Keratinocyte (primary cell): Measurements from ENCODE around the gene DCN. TPM values are rescaled to one million over a fixed set of nuclear protein-coding genes. Genes with fewer than 3 reads are reported as not detected.

Experiments used
- DNase-seq: peaks from one replicate; pipeline ENCODE4 v3.0.0-alpha.2; 2011; ENCODE audit warnings: low read depth, missing footprints, low spot score
- FAIRE-seq: peaks from 2 replicates; lab custom pipeline; 2011; peaks lifted over from hg19 to GRCh38; lab: Jason Lieb, UNC
- H2AFZ ChIP-seq: 2 replicates; pipeline ENCODE4 v1.6.0; 2012; ENCODE audit warnings: low read length, control low read depth, inconsistent platforms; ENCODE audit not compliant: control insufficient read depth
- H3K27ac ChIP-seq: 2 replicates; pipeline ENCODE4 v1.5.1; 2011; ENCODE audit warnings: low read length; ENCODE audit not compliant: control insufficient read depth, insufficient read depth
- H3K27me3 ChIP-seq: 3 replicates; pipeline ENCODE4 v1.6.0; 2011; ENCODE audit warnings: low read length; ENCODE audit not compliant: control insufficient read depth, insufficient read depth; ENCODE audit errors: extremely low read depth
- H3K36me3 ChIP-seq, 2 experiments: 2 replicates in 1 of 2; 3 replicates in 1 of 2; pipeline ENCODE4 v1.5.1; 2011; ENCODE audit warnings: low read length in 2 of 2, mild to moderate bottlenecking in 1 of 2; ENCODE audit not compliant: control insufficient read depth in 2 of 2, insufficient read depth in 2 of 2; ENCODE audit errors: extremely low read depth in 1 of 2
- H3K4me1 ChIP-seq: 3 replicates; pipeline ENCODE4 v1.5.1; 2011; ENCODE audit warnings: low read length; ENCODE audit not compliant: control insufficient read depth, insufficient read depth; ENCODE audit errors: extremely low read depth
- H3K4me2 ChIP-seq: 3 replicates; pipeline ENCODE4 v1.6.0; 2011; ENCODE audit warnings: low read depth, low read length; ENCODE audit not compliant: control insufficient read depth, insufficient read depth; ENCODE audit errors: extremely low read depth
- H3K4me3 ChIP-seq, 3 experiments: fragments of 200-600 bp in 1 of 3; sonication (generic) in 1 of 3; 2 replicates in 2 of 3; 3 replicates in 1 of 3; pipeline ENCODE4 v1.5.1; 2011 to 2016; ENCODE audit warnings: low read length in 3 of 3, mild to moderate bottlenecking in 3 of 3, control low read depth in 2 of 3, inconsistent platforms in 1 of 3, low read depth in 1 of 3, mixed read lengths in 1 of 3, mixed run types in 1 of 3, moderate library complexity in 1 of 3; ENCODE audit not compliant: control insufficient read depth in 2 of 3, insufficient read depth in 2 of 3; ENCODE audit errors: extremely low read depth in 1 of 3
- H3K79me2 ChIP-seq: 2 replicates; pipeline ENCODE4 v1.6.0; 2012; ENCODE audit warnings: low read length; ENCODE audit not compliant: control insufficient read depth, insufficient read depth
- H3K9ac ChIP-seq: 3 replicates; pipeline ENCODE4 v1.6.0; 2011; ENCODE audit warnings: low read length; ENCODE audit not compliant: control insufficient read depth, insufficient read depth; ENCODE audit errors: extremely low read depth
- H3K9me1 ChIP-seq: 3 replicates; pipeline ENCODE4 v1.6.0; 2011; ENCODE audit warnings: low read length; ENCODE audit not compliant: control insufficient read depth, insufficient read depth; ENCODE audit errors: extremely low read depth
- H3K9me3 ChIP-seq: 2 replicates; pipeline ENCODE4 v1.5.1; 2012; ENCODE audit warnings: low read depth, low read length; ENCODE audit not compliant: control insufficient read depth
- H4K20me1 ChIP-seq: 3 replicates; pipeline ENCODE4 v1.6.0; 2011; ENCODE audit warnings: low read length; ENCODE audit not compliant: control insufficient read depth, insufficient read depth; ENCODE audit errors: extremely low read depth
- CTCF ChIP-seq, 3 experiments: IDR thresholded peaks in 1 of 3; conservative IDR thresholded peaks in 1 of 3; optimal IDR thresholded peaks in 1 of 3; 2 replicates in 2 of 3; 3 replicates in 1 of 3; pipeline versions ENCODE3 to v1.5.1; 2011; ENCODE audit warnings: low read length in 3 of 3, mild to moderate bottlenecking in 3 of 3, moderate library complexity in 2 of 3, control low read depth in 1 of 3, inconsistent platforms in 1 of 3; ENCODE audit not compliant: insufficient read depth in 2 of 3; ENCODE audit errors: extremely low read depth in 1 of 3
- EZH2 ChIP-seq: IDR thresholded peaks from one replicate; pipeline ENCODE4 v1.6.1; 2012; ENCODE audit warnings: inconsistent platforms, mild to moderate bottlenecking, low read length, moderate library complexity
- dilution Hi-C: fragments of 300-500 bp; cut with MboI; formaldehyde crosslinking; loops from one replicate; pipeline ENCODE4 v1.7.0; 2020; ENCODE audit warnings: low sequenced_read_pairs; ENCODE audit not compliant: extremely low pct_ligation_motif_present
- polyA plus RNA-seq, 5 experiments: library from polyadenylated mRNA; depleted of rRNA in 3 of 5; stranded (reverse) in 3 of 5; stranded (forward) in 1 of 5; unstranded in 1 of 5; fragments of >200 nt; gene quantifications; 1 replicate in 1 of 5; 2 replicates in 3 of 5; 3 replicates in 1 of 5; pipeline versions ENCODE4 v1.2.1 to v1.2.3, GENCODE V29; 2011 to 2012; ENCODE audit warnings: missing spikeins in 2 of 5, low read depth in 1 of 5, low replicate concordance in 1 of 5

DCN gene
- polyA plus RNA-seq, 1 donor (not counting 4 experiments of a cell fraction or from before 2014, with no cell fraction given): 2.5 TPM

GRCh38 chr12:91100906-91101305 is 81.7 kb downstream of the DCN start:
- H2AFZ ChIP-seq: no peak overlapping the region
- H3K4me1 ChIP-seq: peaks cover 6% of the 10 kb centered on the region
- H3K27ac ChIP-seq: no peak overlapping the region
- H3K79me2 ChIP-seq: no peaks in the 10 kb centered on the region
- DNase-seq (no peak), FAIRE-seq (no peak)
- H4K20me1 ChIP-seq: no peaks in the 10 kb centered on the region
- no peaks in the 10 kb centered on the region for H3K36me3 ChIP-seq
- no peaks in the 10 kb centered on the region for H3K9me3 ChIP-seq
- TF ChIP-seq EZH2 (no peak), CTCF (optimal IDR thresholded peaks at IDR 0.05 in 1 of 3, IDR thresholded peaks at IDR 0.05 in 1 of 3, conservative IDR thresholded peaks at IDR 0.05 in 1 of 3; ENCODE audit: extremely low read depth in 1 of 3, insufficient read depth in 2 of 3, low read length in 3 of 3) (no peak)
- no peak overlapping the region for H3K4me2 ChIP-seq
- no peaks in the 10 kb centered on the region for H3K9me1 ChIP-seq
- dilution Hi-C loops: no loop called here
- H3K27me3 ChIP-seq: no peaks in the 10 kb centered on the region
- H3K9ac ChIP-seq: no peak overlapping the region
- H3K4me3 ChIP-seq: no peak overlapping the region

- Histone ChIP-seq H3K4me2 (no peak overlapping the region), H3K27me3 (no peaks in the 10 kb centered on the region), H3K9me3 (no peaks in the 10 kb centered on the region), H3K9me1 (no peaks in the 10 kb centered on the region), H3K36me3 (no peaks in the 10 kb centered on the region), H3K9ac (no peak overlapping the region), H3K27ac (no peak overlapping the region), H3K79me2 (no peaks in the 10 kb centered on the region), H4K20me1 (no peaks in the 10 kb centered on the region), H2AFZ (no peak overlapping the region), H3K4me3 (no peak overlapping the region), H3K4me1 (peaks cover 6% of the 10 kb centered on the region)
- FAIRE-seq: no peak
- TF ChIP-seq CTCF (optimal IDR thresholded peaks at IDR 0.05 in 1 of 3, IDR thresholded peaks at IDR 0.05 in 1 of 3, conservative IDR thresholded peaks at IDR 0.05 in 1 of 3; ENCODE audit: extremely low read depth in 1 of 3, insufficient read depth in 2 of 3, low read length in 3 of 3) (no peak), EZH2 (no peak)
- dilution Hi-C loops: no loop called here
- no peak for DNase-seq
Observed at GRCh38 chr12:91099836-91100235, 82.8 kb downstream of the DCN start.
